NCI-H1105 (cell line): ENCODE measurements around the gene PLB1.
"Not testable (repeated sequence)": the region's sequence is repeated elsewhere in the genome, so short reads cannot be mapped to it uniquely, and the experiment has no call there.

Experiments used
- DNase-seq: peaks from one replicate; lab custom pipeline; 2025; lab: John Stamatoyannopoulos, UW

PLB1 gene

DNA sequence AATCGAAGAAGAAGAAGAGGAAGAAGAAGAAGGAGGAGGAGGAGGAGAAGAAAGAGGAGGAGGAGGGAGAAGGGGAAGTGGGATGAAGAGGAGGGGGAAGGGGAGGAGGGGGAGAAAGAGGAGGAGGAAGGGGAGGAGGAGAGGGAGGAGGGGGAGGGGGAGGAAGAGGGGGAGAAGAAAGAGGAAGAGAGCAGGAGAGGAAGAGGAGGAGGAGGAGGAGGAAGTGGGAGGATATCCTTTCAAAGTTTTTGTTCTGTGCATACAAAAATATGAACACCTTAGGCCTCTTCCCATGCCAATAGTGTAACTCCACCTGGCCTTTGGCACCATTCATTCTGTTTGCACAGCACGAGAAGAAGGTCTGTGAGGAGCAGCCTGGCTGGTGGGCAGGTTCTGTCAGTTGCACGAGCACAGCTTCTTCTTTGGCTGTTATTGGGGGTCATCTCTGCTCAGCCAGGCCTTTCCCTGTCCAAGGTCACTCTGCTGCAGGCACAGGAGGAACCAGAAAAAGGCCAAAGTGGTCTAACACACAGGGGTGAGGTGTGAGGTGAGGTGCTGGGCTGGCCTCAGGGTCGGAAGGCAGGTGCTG, 25.8 kb upstream of the PLB1 start:
- DNase-seq = no peak

DNA sequence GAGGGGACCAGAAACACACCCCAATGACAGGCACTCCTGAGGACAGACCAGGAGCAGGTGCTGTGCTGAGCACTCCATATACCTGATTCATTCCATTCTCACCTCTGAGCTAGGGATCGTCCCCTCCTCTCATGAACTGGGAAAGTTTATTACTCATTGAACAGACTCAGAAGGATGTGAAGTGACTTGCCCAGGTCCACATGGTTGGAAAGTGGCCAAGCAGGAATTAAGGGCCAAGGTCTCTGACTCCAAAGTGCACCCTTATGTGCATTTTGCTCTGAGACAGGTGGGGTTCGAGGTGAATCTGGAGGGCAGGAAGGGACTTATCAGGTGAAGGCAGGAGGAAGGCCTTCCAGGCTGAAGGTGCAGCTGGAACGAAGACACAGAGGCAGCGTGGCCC, 25.1 kb upstream of the PLB1 start:
- DNase-seq = no peak

DNA sequence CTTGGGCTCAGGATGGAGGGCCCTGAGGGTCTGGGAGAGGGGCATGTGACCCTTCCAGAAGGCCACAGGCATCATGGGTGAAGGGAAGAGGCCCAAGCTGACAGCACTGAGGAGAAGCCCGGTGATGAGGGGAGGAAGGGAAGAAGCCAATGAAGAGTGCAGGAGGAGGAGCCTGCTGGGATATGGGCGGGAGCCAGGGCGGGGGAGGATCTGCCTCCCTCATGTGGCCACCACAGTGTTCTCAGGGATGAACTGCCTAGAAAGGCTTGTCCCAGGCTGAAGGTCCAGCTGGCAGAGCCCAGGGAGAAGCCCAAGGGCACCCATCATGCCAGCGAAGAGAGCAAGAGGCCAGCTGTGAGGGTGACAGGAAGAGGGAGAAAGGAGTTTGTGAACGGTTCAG, 24.6 kb upstream of the PLB1 start:
- DNase-seq = no peak

DNA sequence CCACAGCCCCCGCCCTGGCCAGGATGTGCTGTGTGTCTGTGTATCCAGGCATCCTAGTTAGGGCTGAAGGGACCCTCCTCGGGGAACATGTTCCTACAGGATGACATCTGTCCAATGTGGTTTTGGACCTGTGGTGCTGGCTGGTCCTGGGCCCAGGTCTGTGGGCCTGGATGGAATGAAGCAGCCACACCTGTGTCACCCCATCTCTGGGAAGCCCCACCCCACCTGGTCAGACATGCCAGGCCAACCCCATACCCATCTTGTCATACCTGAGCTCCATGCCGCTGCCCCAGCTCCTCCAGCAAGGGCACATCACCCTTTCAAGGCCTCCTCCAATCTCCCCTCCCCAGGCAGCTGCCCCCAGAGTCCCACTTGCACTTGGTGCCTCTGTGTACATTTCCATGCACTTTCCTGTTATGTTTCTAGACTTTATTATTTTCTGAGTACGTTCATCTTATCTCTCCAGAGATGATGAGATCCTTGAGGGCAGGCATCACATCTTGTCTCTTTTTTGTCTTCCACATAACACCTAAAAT, 24.1 kb upstream of the PLB1 start:
- no peak for DNase-seq

DNA sequence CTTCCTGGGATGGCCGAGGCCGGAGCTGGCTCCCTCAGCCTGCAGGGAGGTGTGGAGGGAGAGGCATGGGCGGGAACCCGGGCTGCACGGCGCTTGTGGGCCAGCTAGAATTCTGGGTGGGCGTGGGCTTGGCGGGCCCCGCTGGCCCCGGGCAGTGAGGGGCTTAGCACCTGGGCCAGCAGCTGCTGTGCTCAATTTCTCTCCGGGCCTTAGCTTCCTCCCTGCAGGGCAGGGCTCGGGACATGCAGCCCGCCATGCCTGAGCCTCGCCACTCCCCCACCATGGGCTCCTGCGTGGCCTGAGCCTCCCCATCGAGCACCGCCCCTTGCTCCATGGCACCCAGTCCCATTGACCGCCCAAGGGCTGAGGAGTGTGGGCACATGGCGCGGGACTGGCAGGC, 23.2 kb upstream of the PLB1 start:
- DNase-seq = not testable (repeated sequence)

DNA sequence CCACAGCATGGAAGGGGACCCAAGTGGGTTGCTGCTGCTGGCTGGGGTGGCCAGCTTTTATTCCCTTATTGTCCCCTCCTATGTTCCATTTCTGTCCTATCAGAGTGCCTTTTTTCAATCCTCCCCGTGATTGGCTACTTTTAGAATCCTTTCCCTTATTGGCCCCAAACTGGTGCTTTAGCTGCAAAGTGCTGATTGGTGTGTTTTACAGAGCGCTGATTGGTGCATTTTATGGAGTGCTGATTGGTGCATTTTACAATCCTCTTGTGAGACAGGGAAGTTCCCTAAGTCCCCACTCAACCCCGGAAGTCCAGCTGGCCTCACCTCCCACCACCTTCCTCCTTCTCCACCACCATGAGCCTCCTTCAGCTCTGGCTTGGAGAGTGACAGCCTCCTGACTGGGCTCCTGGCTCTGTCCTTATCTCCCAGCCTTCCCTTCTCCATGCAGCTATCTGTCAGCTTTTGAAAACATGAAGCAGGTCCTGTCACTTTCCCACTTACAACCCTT, 20.7 kb upstream of the PLB1 start:
- no peak for DNase-seq

DNA sequence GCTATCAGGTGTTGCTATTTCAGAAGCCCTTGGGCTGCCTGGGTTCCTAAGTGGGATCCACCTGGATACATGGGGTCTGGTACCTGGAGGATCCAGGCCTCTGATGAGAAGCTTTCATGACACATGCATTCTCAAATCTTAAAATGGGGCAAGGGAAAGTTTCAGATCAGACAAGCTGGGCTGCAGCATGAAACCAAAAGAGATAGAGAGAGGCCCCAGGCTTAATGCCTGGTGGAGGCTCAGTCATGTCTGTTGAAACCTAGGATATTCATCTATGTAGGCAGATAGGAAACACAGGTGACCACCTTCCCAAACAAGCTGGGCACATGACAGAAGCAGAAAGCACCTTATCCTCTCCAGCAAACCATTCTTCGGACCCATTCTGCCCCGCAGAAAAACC, 18.8 kb upstream of the PLB1 start:
- no peak for DNase-seq

DNA sequence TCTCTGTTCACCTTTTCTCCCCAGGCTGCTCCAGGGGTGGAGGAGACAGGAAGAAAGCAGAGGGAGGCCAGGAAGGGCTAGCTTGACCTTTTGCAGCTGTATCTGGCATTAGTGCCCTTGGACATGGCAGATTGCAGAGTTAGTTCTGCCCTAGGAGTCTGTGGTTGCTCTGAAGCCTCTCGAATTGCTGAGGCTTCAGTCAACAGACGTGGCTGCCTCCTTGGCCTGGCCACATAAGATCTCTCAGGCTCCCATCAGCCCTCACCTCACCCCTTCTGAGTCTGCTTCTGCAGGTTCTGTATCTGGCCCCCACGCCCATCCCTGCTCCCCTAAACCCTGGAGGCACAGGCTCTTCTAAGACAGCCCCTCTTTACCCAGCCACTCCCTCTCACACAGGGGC, 18.2 kb upstream of the PLB1 start:
- no peak for DNase-seq

DNA sequence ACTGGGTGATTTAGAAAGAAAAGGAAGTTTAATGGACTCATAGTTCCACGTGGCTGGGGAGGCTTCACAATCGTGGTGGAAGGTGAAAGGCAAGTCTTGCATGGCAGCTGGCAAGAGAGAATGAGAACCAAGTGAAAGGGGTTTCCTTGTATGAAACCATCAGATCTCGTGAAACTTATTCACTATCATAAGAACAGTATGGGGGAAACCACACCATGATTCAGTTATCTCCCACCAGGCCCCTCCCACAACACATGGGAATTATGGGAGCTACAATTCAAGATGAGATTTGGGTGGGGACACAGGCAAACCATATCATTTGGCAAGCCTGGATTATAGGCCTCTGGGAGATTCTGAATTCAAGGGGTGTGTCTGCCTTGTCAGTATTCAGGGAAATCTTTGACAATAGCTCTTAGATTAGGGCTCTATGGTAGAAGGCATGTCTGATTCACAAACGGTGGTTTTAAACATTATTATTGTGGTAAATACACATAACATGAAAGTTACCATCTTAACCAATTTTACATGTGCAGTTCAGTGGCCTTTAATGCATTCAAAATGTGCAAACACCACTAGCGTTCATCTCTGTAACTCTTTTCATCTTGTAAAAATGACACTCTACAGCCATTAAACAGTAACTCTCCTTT, 15.3 kb upstream of the PLB1 start:
- DNase-seq = no peak

DNA sequence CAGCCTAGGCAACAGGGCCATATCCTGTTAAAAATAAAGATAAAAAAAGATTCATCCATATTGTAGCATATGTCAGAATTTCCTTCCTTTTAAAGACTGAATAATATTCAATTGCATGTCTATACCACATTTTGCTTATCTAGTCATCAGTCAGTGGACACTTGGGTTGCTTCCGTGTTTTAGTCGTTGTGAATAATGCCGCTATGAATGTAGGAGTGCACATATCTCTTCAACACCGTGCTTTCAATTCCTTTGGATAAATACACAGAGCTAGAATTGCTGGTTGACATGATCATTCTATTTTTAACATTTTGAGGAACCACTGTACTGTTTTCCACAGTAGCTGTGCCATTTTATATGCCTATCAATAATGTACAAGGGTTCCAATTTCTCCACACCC, 14.0 kb upstream of the PLB1 start:
- DNase-seq = no peak

DNA sequence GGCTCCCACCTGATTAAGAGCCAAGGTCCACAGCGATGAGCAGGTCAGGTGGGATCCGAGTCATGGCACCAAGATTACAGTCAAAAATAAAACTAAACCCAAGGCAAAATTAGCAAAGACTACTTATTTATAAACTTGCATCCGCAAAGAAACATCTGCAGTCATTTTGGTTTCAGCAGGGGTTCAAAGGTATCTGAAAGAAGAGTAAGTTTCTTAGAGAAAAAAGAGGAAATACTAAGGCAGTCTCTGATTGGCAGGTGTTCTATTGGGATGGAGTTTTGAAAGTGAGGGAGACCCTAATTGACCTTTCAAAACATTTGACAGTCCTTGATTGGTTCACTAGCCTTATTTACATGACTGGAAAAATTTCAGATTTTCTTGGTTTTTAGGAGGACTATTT, 11.0 kb upstream of the PLB1 start:
- no peak for DNase-seq

DNA sequence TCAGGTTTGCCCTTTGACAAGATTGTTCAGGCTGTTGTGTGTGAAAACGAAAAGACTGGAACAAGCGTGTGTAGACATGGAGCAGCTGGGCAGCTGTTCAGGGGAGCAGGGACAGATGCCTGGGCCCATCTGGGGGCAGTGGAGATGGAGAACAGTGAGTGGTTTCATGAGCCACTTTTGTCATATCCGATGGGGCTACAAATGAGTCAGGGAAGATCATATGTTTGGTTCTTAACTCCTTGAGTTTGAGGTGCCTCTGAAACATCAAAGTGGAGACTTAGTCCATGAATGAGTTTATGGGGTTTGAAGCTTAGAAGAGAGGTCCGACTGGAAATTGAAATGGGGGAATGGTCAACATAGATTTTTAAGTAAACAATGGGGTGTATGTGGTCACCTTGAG, 9.3 kb upstream of the PLB1 start:
- no peak for DNase-seq

DNA sequence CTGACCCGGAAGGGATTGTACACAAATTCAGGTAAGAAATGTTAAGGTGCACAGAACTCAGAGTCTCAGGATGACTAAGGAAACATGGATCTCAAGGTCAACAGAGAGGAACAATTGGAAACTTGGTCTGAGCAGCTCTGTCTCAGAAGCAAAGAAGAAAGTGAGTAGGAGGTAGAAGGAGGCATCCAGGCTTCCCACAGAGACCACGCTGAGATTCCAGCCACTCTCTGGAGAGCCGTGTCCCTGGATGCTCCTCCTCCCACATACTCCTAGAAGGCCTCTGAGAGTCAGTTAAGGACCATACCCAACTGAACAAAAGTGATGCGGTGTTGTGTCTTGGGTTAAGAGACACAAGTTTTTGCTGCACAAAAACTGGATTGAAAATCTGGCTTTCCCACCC, 8.6 kb upstream of the PLB1 start:
- no peak for DNase-seq

DNA sequence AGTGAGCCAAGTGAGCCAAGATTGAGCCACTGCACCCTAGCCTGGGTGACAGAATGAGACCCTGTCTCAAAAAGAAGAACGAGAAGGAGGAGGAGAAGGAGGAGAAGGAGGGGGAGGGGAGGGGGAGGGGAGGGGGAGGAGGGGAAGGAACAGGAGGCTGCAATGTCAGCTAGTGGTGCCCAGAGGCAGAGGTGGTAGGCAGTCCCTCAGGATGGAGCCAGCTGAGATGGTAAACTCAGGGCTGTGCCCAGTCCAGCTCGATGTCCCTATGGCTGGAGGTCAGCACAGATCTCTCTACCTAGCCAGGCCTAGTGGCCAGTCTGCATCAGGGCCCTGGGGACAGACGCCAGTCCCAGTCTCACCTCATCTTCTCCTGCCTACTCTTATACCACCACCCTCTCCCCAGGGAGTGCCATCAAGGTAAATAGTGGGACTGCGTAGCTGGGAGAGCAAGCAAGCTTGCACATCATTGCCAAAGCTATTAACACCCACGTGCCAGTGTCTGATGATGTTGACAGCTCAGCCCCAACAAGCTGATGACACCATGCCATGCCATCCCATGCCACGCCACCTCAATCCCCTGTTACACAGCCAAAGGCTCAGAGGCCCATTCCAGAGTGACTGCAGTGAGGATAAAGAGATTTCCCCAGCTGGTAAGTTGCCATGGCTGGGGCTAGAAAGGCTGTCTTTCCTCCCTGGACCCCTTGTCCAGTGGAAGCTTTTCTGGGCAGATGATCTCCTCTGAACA, 7.6 kb upstream of the PLB1 start:
- no peak for DNase-seq

DNA sequence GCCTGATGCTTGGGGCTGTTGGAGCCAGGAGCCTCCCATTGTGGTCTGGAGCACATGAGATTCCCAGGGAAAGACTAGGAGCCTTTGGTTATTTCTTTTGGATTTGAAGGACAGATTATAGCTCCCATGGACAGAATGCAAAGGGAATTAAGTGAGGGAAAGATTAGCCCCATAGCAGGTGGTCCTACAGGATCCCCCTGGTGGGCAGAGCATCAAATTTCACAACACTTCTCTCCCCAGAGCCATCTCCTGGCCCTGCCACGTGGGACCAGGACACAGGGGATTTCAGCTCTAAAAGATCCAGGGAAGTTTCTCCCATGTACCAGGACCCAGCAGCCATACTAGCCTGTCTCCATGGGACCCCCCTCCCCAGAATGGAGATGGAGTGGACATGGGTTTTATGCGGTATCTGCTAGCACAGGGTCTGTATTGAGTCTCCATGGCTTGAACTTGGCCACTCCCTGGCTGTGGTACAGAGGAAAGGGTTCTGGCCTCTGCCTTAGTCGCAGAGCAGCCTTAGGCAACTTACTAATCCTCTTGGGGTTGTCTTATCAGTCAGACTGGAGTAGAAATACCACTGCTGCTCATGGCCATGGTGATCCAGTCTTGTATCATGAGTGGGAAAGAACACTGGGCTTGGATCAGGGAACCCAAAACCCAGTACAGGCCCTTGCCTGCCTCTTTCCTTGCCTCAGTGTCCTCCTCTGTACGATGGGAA, 6.8 kb upstream of the PLB1 start:
- no peak for DNase-seq

DNA sequence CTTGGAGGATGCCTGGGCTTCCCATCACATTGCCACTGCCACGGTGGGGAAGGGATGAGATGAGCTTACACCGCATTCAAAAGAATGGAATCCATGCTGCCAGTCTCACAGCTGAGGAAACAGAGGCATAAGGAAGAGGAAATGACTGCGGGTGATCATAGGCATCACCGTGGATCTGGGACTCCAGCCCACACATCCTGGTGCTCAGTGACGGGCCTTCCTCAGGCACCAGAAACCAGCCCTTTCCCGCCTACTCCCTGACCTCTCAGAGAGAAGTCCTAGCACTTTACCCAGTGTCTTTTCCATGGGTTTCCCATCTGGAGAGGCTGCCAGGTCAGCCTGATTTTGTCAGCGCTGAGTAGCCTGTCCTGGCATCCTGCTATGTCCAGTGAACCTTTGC, 5.3 kb upstream of the PLB1 start:
- DNase-seq = no peak

DNA sequence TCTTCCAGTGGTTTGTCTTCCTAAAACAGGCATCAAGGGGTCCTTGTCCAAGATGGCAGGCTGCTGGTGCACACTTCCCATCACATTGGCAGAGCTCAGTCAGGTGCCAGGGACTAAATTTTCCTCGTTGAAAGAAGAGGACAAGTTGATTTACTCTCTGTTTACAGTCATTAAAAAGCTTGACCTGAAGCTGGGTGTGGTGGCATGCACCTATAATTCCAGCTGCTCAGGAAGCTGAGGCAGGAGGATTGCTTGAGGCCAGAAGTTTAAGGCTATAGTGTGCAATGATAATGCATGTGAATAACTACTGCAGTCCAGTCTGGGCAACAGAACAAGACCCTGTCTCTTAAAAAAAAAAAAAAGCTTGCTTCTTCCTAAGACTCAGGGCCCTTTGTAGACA, 3.6 kb upstream of the PLB1 start:
- no peak for DNase-seq

DNA sequence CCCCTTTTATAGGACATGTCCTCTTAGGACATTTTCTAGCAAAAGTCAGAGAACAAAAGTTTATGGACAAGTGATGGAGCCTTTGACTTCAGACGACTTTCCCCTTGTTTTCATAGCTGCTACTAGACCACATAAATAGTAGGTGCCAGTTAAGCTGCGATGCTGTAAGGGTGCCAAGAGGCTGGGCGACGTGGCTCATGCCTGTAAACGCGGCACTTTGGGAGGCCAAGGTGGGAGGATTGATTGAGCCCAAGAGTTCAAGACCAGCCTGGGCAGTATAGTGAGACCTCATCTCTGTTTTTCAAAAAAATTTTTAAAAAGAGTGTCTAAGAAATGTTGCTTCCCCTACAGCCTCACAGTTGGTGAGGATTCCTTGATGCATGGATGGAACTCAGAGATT, 2.2 kb upstream of the PLB1 start:
- no peak for DNase-seq

DNA sequence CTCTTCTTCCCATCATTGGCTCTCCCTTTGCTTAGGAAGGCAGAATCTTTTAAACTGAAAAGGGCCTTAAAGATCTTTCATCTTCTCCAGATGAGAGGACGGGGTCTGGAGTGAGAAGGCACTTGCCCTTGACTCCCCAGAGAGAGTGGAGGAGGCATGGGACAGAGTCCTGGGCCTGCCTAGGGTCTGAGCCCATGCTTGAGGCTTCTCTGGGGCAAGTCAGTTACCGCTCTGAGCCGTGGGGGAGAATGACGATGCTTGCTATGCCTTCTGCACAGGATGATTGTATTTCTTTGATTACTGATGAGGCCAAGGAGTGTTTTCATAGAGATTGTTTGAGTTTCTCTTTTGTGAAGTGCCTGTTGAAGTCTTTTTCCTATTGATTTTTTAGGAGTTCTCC, 921 bp downstream of the PLB1 start:
- DNase-seq = no peak

DNA sequence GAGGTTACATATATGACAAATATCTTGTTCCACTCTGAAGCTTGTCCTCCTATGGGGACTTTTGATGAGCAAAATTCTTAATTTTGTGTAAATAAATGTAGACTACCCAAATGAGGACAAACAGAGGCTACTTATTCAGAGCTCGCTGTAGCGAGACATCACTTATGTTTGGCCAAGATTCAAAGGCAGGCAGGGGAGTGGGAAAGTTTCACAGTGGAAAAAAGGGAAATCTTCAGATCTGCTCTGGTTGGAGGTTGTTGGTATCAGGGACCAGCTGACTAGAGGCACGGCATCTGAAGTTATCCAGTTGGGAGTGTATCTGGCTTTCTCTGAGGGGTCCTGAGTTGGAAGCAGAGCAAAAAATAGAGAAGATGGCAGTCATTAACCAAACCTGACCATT, 1.3 kb downstream of the PLB1 start:
- DNase-seq = no peak

DNA sequence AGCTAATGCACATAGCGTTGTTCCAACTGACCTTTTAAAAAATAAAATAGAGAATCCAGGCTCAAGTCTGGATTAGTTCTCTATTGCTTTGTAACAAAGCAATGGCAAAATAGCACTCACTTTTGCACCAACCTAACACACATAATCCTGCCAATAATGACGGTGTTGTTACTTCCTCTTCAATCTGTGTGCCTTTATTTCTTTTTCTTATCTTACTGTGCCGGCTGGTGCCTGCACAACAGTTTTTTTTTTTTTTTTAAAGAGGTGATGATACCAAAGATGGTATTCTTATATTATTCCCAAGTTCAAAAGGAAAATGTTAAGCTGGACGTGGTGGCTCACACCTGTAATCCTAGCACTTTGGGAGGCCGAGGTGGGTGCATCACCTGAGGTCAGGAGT, 3.4 kb downstream of the PLB1 start:
- DNase-seq = no peak

DNA sequence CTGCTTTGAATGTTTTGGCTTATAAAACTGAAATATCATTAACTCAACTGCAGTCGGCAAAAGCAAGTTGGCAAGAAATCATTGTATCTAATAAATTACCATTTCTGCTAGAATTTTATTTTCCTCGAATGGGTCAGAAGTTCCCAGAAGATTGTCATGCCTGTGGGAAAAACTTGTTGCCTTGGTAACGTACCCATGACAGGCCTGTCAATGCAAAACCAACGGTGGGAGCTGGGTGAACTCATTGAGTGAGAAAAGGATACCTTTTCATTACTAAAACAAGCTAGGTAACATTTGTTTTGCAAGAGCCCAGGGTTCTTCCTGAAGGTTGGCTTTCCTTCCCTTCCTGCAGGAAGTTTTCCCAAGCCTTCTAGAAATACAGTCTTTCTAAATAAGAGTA, 9.5 kb downstream of the PLB1 start:
- no peak for DNase-seq
